ENCODE data around the gene KRT20. TPM values are rescaled to one million over a fixed set of nuclear protein-coding genes. Genes with fewer than 3 reads are reported as not detected.

Gene KRT20
- total RNA-seq, 1 donor = not detected

DNA sequence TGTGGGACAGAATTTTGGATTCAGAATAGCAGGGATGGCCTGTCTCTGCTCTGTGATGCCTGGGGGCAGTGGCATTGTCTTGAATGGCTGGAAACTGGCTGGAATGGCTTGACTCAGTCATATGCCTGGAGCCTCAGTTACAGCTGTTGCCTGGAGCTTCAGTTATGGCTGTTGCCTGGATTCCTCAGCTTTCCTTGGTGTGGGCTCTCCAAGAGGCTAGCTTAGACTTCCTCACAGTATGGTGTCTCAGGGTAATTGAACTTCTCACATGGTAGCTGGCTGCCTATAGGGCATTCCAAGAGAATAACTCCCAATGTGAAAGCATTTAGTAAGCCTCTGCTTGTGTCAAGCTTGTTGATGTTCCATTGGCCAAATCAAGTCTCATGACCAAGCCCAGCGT lies 31.3 kb upstream of the KRT20 start:
- no peak for TF ChIP-seq CTCF (IDR thresholded peaks at IDR 0.05; ENCODE audit: insufficient read depth, low read length)
- DNase-seq (ENCODE audit: low read depth) = no peak

GRCh38 chr17:40915721-40916256 lies 30.7 kb upstream of the KRT20 start:
- TF ChIP-seq CTCF (IDR thresholded peaks at IDR 0.05; ENCODE audit: insufficient read depth, low read length) = no peak
- H3K4me3 ChIP-seq (ENCODE audit: low read depth, low read length) = no peak overlapping the region

More for the DNA sequence above, 31.3 kb upstream of the KRT20 start:
- H3K4me3 ChIP-seq (ENCODE audit: low read depth, low read length) = no peak overlapping the region

DNA sequence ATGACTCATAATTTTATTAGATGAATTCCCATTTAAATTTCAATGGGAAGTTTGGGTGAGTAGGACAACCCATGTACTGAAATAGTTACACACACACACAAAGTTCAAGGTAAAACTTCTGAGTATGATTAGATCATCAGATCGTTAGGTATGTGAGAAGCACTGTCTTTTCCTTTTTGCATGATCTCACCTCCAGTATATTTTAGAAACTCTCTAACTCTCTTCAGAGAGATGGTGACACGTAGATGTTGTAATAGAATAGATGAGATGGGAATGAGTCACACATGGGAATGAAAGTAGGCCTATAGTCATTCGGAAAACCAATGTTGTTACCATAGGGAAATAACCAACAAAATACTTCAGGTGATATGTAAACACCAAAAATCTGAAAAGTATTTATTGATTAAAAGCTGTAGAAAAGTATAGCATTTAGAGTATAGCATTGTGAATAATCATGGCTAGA lies 30.2 kb upstream of the KRT20 start:
- DNase-seq (ENCODE audit: low read depth) = peak; percentile 86
- TF ChIP-seq CTCF (IDR thresholded peaks at IDR 0.05; ENCODE audit: insufficient read depth, low read length) = no peak
- no peak overlapping the region for H3K4me3 ChIP-seq (ENCODE audit: low read depth, low read length)

More at GRCh38 chr17:40915721-40916256, 30.7 kb upstream of the KRT20 start:
- peak; percentile 50 for DNase-seq (ENCODE audit: low read depth)

DNA sequence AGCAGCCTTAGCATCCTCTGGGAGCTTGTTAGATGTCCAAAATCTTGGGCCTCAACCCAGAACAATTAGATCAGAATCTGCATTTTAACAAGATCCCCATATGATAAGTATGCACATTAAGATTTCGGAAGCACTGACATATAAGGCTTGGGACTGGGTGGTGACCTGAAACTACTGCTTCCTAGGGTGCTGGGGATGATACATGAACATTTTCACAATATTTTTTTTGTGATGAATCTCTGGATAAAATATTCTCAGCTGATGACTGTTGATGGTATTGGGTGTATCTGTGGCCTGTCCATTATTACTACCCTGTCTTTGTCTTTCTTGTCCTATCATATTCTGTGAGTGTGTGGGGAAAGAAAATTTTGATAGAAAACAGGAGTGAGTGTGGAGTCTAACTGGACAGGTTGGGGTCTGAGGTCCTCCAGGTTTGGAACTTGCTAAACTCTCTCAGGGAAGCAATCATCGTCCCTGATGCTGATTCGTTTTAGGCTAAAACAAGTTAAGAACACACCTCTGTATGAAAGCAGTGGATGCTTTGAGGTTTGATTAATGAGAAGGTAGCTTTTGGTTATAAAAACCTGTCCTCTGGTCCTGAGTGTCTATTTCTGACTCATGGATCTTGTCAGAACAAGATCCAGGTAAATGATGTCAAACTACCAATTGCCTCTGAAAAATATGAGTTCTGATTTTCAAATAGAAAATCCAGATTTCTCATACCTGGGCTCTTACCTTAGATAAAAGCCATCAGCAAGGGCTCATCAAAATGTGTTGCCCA lies 29.2 kb upstream of the KRT20 start:
- no peak for DNase-seq (ENCODE audit: low read depth)
- H3K4me3 ChIP-seq (ENCODE audit: low read depth, low read length) = no peak overlapping the region
- no peak for TF ChIP-seq CTCF (IDR thresholded peaks at IDR 0.05; ENCODE audit: insufficient read depth, low read length)

DNA sequence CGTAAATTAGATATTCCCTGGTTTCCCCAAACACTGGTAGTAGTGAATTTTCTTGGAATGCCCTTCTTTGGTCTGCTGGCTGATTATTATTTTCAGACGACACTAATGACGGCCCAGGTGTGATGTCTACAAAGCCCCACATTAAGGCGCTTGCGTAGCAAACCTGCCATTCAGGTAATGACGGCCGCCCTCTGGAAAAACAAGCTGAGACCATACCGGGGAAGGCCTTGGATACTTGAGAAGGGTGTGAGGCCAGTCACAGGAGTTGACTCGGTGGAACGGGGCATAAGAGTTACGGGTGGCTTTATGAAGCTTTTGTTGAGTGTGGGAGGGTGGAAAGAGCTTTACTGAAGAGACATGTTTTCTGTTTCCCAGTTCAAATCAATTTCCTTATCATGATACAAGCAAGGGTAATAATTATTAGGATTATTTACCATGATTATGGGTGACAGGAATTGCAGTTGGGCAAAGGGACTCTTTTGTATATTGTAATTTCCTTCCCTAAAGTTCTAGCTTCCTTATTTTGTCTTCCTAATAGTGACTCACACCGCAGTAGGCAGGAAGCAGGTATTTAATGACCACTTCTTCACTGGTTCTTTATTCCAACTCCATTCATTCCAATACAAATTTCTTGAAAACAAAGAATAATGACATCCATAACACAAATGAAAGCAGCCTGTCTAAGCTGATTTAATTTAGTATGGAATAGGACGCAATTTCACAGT lies 27.6 kb upstream of the KRT20 start:
- no peak for DNase-seq (ENCODE audit: low read depth)
- TF ChIP-seq CTCF (IDR thresholded peaks at IDR 0.05; ENCODE audit: insufficient read depth, low read length) = no peak
- no peak overlapping the region for H3K4me3 ChIP-seq (ENCODE audit: low read depth, low read length)

- TF ChIP-seq CTCF (IDR thresholded peaks at IDR 0.05; ENCODE audit: insufficient read depth, low read length) = no peak
- peak; percentile 77 for DNase-seq (ENCODE audit: low read depth)
- H3K4me3 ChIP-seq (ENCODE audit: low read depth, low read length) = no peak overlapping the region
These were observed 25.4 kb upstream of the KRT20 start for GRCh38 chr17:40910441-40910841.

Data from fibroblast of the aortic adventitia (primary cell).